ENCODE results near the gene DNAH8. TPM values are rescaled to one million over a fixed set of nuclear protein-coding genes. Genes with fewer than 3 reads are reported as not detected.
"Not testable (repeated sequence)": the region's sequence is repeated elsewhere in the genome, so short reads cannot be mapped to it uniquely, and the experiment has no call there.

The DNAH8 gene
- polyA plus RNA-seq, 12 donors, result 0.37 to 7.6 (median 3.6) TPM; not detected in 2

- DNase-seq, result no peak
These were observed 79.6 kb downstream of the DNAH8 start for GRCh38 chr6:38794682-38795081.

- DNase-seq, result no peak
These were observed 80.9 kb downstream of the DNAH8 start for GRCh38 chr6:38796006-38796405.

DNA sequence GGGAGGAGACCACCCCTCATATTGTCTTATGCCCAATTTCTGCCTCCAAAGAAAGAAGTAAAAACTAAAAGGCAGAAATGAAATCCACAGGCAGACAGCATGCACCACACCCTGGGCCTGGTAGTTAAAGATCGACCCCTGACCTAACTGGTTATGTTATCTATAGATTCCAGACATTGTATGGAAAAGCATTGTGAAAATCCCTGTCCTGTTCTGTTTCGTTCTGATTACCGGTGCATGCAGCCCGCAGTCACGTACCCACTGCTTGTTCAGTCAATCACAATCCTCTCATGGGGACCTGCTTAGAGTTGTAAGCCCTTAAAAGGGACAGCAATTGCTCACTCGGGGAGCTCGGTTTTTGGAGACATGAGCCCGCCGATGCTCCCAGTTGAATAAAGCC, 81.3 kb downstream of the DNAH8 start:
- DNase-seq, result not testable (repeated sequence)

DNA sequence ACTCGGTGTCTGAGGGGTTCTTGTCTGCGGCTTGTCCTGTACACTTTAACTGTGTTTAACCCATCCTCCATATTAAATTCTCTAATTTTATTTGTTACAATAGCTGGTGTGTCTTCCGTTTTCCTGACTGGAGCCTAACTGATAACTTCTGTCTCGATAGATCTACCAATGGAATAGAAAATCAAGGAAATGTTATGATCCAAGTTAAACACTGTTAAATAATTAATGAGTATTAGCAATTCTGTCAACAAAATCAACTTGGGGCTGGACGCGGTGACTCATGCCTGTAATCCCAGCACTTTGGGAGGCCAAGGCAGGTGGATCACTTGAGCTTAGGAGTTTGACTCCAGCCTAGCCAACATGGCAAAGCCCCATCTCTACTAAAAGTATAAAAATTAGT, 81.7 kb downstream of the DNAH8 start:
- no peak for DNase-seq

DNA sequence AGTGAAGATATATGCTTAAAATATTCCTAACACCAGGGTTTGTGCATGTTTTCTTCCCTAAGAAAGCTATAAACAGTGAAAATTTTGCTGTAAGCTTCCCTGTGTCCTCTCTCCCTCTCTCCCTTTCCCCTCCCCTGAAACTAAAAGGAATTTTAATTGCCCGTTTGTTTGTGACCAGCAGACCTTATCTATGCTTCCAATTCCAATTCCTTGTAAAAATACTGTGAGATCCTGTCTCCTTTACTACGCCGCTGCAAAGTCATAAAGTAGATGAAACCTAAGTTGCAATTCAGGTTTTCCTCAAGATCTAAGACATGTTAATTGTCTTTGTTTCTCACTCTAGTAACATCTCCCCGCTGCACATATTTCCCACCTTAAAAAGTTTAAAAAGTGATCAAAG, 82.3 kb downstream of the DNAH8 start:
- DNase-seq, result no peak

DNA sequence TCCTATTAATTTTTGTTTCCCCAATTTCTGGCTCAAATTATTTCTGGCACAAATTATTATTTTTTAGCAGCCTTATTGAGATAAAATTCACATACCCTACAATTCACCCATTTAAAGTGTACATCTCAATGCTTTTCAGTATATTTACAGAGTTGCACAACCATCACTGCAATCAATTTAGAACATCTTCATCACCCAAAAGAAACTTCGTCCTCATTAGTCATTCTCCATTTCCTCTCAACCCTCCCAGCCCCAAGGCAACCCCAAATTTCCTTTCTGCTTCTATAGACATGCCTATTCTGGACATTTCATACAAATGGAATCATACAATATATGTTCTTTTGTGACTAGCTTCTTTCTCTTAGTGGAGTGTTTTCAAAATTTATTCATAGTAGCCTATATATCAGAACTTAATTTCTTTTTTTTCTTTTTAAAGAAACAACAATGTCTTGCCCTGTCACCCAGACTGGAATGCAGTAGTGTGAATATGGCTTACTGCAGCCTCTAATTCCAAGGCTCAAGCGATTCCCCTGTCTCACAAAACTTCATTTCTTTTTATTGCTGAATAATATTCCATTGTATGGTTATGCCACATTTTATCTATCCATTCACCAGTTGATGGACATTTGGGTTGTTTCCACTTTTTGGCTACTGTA, 84.5 kb downstream of the DNAH8 start:
- no peak for DNase-seq

DNA sequence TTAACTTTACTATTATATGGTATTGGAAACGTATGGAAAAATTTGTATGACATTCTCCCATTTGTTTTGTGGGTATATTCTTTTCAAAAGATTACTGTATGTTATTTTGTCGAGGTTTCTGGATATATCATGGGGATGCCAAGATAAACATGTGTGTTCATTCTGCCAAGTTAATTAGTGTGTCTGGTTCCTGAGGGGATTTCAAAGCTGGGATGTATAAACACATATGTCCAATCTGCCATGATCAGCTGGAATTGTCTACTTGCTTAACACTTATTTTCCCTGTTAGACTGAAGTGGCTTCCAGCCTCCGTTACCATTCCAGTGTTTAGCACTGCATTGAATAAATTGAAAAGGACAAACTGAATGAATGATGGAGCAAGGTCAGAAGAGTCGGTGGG, 86.2 kb downstream of the DNAH8 start:
- DNase-seq, result no peak

GRCh38 chr6:38802497-38802896, 87.4 kb downstream of the DNAH8 start:
- DNase-seq, result no peak

GRCh38 chr6:38803129-38803528, 88.0 kb downstream of the DNAH8 start:
- DNase-seq, result no peak

DNA sequence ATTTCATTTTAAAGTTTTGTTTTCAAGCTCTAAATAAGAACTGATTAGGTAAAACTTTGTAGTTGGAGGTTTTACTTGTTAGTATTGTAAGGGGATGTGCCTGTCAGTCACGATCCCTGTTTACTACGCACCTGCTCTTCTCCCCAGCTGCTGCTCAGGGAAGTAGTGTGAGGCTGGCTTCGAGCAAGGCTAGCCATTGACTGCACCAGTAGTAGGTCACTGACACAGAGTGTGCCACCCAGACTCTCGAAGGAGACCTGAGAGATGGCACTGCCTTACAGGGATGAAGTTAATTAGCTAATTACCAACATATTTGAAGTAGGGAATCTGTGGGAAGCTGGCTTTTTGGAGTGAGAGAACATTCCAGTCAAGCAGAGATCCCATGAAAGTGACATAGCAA, 89.2 kb downstream of the DNAH8 start:
- no peak for DNase-seq

GRCh38 chr6:38805127-38805655, 90.1 kb downstream of the DNAH8 start:
- no peak for DNase-seq

- no peak for DNase-seq
These were observed 90.6 kb downstream of the DNAH8 start for GRCh38 chr6:38805692-38806091.

GRCh38 chr6:38806271-38806670, 91.2 kb downstream of the DNAH8 start:
- no peak for DNase-seq

GRCh38 chr6:38806833-38807232, 91.7 kb downstream of the DNAH8 start:
- DNase-seq, result no peak

- no peak for DNase-seq
These were observed 92.9 kb downstream of the DNAH8 start for GRCh38 chr6:38808039-38808438.

DNA sequence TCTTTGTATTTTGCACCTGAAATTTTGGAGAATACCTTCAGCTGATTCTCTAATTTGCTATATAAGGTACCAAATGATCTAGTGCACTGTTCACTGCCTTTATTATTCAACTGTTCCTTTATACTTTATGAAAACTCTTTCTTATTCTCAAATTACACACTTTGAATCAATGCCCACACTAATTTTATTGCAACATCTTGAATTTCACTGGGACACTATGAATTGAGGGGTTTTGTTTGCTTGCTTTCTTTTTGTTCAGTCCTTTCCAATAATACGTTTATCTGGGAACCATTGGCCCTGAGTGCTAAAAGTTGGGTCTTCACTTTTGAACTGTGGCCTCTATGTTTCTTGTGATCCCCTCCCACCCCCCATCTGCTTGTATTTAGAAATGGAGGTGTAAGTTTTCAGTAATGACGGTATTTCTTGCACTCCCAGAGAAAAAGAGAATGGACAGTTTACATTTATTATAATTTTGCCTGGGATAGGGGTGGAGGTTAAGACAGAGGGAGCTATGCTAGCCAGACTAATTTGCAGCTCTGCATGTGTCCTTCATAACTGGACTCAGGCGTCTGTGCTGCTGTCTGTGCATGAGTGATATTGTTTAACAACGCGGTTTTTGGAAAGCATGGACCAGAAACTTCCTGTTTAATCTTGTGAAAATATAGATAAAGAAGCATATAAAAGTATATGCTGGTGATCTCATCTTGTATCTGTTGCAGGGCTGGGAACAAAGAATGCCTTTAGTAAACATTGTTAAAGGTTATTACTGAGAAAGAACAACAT, 98.1 kb downstream of the DNAH8 start:
- no peak for DNase-seq

DNA sequence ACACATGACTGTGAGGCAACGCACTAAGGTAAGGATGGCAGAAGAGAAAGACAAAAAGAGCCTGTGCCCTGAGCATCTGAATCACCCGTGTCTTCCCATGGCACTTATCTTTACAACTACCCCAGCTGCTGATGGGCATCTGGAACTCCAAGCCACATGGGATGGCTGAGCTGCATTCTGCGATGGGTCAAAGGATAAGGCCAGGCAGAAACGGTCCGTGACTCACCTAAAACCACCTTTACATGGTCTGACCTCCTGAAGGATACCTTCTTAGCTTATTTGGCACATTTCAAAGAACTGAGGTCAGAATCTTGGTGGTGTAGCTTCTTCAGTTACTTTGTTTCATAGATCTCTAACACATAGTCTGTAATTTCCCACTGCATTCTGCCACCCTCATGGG, 99.7 kb downstream of the DNAH8 start:
- no peak for DNase-seq

DNA sequence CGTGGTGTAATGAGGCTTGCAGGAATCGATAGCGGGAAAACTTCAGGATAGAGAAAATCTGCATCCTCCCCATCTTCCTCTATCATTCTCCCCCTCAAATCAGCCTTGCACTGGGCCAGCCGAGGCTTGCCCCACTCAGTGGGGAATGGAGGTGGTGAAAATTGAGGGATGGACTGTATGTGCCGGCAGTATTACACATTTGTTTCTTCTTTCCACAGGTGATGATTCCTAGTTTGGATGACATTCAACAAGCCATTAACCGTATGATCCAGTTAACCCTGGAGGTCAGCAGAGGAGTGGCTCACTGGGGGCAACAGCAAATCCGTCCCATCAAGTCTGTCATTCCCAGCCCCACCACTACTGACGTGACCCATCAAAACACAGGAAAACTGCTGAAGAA, 100.1 kb downstream of the DNAH8 start:
- no peak for DNase-seq

DNA sequence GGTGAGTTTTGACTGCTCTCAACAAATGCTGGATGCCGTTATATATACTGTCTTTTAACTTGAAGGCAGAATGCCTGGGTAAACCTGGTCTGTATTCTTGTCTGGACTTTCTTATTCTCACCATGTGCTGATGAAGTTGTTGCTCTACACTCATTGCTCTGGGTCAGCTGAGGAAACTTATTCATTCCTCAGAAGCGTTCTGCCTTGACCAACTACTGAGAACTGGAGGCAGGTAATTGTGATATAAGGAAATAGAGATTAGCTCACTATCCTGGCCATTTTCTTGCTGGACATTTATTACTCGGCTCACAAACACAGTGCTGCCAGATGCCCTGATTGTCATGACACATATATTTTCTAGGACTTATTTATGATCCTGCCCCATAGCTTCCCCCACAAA, 103.6 kb downstream of the DNAH8 start:
- no peak for DNase-seq

GRCh38 chr6:38822963-38823362, 107.9 kb downstream of the DNAH8 start:
- DNase-seq, result no peak

- DNase-seq, result no peak
These were observed 109.3 kb downstream of the DNAH8 start for GRCh38 chr6:38824243-38824894.

- no peak for DNase-seq
These were observed 111.9 kb downstream of the DNAH8 start for GRCh38 chr6:38827024-38827423.

GRCh38 chr6:38831865-38832264, 116.8 kb downstream of the DNAH8 start:
- no peak for DNase-seq
